HEK293 (cell line): ENCODE data around the gene CSNK1A1.

Experiments
- CTCF ChIA-PET: fragments of 350-600 bp; formaldehyde crosslinking; extraction: SDS; loops from one replicate; lab custom pipeline; 2021; ENCODE audit warnings: antibody characterized with exemption; lab: Yijun Ruan, JAX
- POLR2A ChIA-PET: fragments of 300-600 bp; formaldehyde crosslinking; extraction: SDS; loops from one replicate; lab custom pipeline; 2020; ENCODE audit warnings: antibody characterized with exemption, inconsistent platforms; lab: Yijun Ruan, JAX
- H3K27ac ChIP-seq: fragments of 200-500 bp; sonication (Bioruptor generic); 2 replicates; pipeline ENCODE4 v1.5.1; 2014; ENCODE audit warnings: low read depth, low read length, control low read depth, inconsistent platforms; ENCODE audit errors: extremely low read depth
- H3K36me3 ChIP-seq, 2 experiments: fragments of 200-500 bp in 1 of 2; sonication (Bioruptor generic) in 1 of 2; 1 replicate in 1 of 2; 2 replicates in 1 of 2; pipeline ENCODE4 v1.5.1; 2014 to 2017; ENCODE audit warnings: inconsistent platforms in 2 of 2, low read length in 2 of 2; ENCODE audit not compliant: control insufficient read depth in 2 of 2, insufficient read depth in 1 of 2
- H3K4me1 ChIP-seq: fragments of 200-500 bp; sonication (Bioruptor generic); 2 replicates; pipeline ENCODE4 v1.5.1; 2014; ENCODE audit warnings: mild to moderate bottlenecking, low read length, inconsistent platforms; ENCODE audit not compliant: control insufficient read depth, insufficient read depth
- H3K4me3 ChIP-seq: 2 replicates; pipeline ENCODE4 v1.5.1; 2011; ENCODE audit warnings: low read depth, mild to moderate bottlenecking, control low read depth, low read length, moderate library complexity
- H3K9me3 ChIP-seq: fragments of 200-500 bp; sonication (Bioruptor generic); 2 replicates; pipeline ENCODE4 v1.5.1; 2014; ENCODE audit warnings: low read depth, low read length, inconsistent platforms; ENCODE audit not compliant: control insufficient read depth, insufficient read depth
- BCL11A ChIP-seq: fragments of 450-650 bp; formaldehyde crosslinking; IDR thresholded peaks from 2 replicates; pipeline ENCODE4 v1.5.1; 2016; ENCODE audit warnings: low read depth, missing biosample characterization, missing genetic modification characterization
- GLIS1 ChIP-seq: fragments of 450-650 bp; formaldehyde crosslinking; IDR thresholded peaks from 2 replicates; pipeline ENCODE4 v1.5.1; 2016; ENCODE audit warnings: missing biosample characterization, missing genetic modification characterization
- KLF7 ChIP-seq: fragments of 450-650 bp; formaldehyde crosslinking; IDR thresholded peaks from 2 replicates; pipeline ENCODE4 v1.5.1; 2016; ENCODE audit warnings: missing biosample characterization, missing genetic modification characterization, borderline replicate concordance
- PRDM1 ChIP-seq: fragments of 450-650 bp; formaldehyde crosslinking; IDR thresholded peaks from 2 replicates; pipeline ENCODE4; 2016; ENCODE audit warnings: missing biosample characterization, missing genetic modification characterization
- PRDM2 ChIP-seq: fragments of 450-650 bp; formaldehyde crosslinking; IDR thresholded peaks from 2 replicates; pipeline ENCODE4 v1.5.1; 2016; ENCODE audit warnings: missing biosample characterization, missing genetic modification characterization, borderline replicate concordance
- SP2 ChIP-seq: fragments of 450-650 bp; formaldehyde crosslinking; IDR thresholded peaks from 2 replicates; pipeline ENCODE4 v1.5.1; 2016; ENCODE audit warnings: missing biosample characterization, missing genetic modification characterization
- ZEB2 ChIP-seq: fragments of 450-650 bp; formaldehyde crosslinking; IDR thresholded peaks from 2 replicates; pipeline ENCODE4 v1.5.1; 2016; ENCODE audit warnings: missing biosample characterization, missing genetic modification characterization
- ZNF302 ChIP-seq: fragments of 450-650 bp; formaldehyde crosslinking; IDR thresholded peaks from 2 replicates; pipeline ENCODE4 v1.5.1; 2016; ENCODE audit warnings: missing biosample characterization, missing genetic modification characterization, low read depth
- ZNF362 ChIP-seq: fragments of 450-650 bp; formaldehyde crosslinking; IDR thresholded peaks from 2 replicates; pipeline ENCODE4 v1.5.1; 2016; ENCODE audit warnings: missing biosample characterization, missing genetic modification characterization
- ZNF629 ChIP-seq: fragments of 450-650 bp; formaldehyde crosslinking; IDR thresholded peaks from 2 replicates; pipeline ENCODE4 v1.5.1; 2017; ENCODE audit warnings: missing biosample characterization, missing genetic modification characterization
- ZNF639 ChIP-seq: fragments of 450-650 bp; formaldehyde crosslinking; IDR thresholded peaks from 2 replicates; pipeline ENCODE4 v1.5.1; 2016; ENCODE audit warnings: missing biosample characterization, missing genetic modification characterization

CSNK1A1 gene

GRCh38 chr5:149496917-149497316 is 54.3 kb downstream of the CSNK1A1 start:
- CTCF ChIA-PET: interaction anchor here (0.6 to 0.9 kb wide), 2 partner anchors 63 to 116 kb away, joined by 3 read pairs; no protein-coding TSS in a partner anchor
- Histone ChIP-seq H3K9me3 (no peaks in the 10 kb centered on the region), H3K36me3 (peaks cover 56 to 68% of the 10 kb centered on the region in 2 experiments), H3K4me3 (no peak overlapping the region), H3K4me1 (no peaks in the 10 kb centered on the region), H3K27ac (no peak overlapping the region)
- TF ChIP-seq SP2 (tag by site-specific recombination): no peak
- no peak for TF ChIP-seq BCL11A (tag by site-specific recombination)
- POLR2A ChIA-PET: interaction anchor here (0.5 to 0.6 kb wide), 2 partner anchors 8 to 79 kb away, joined by 4 read pairs; no protein-coding TSS in a partner anchor

- POLR2A ChIA-PET: no interaction called here
- Histone ChIP-seq H3K4me1 (no peaks in the 10 kb centered on the region), H3K9me3 (no peaks in the 10 kb centered on the region), H3K4me3 (no peak overlapping the region), H3K27ac (no peak overlapping the region), H3K36me3 (peaks cover 49 to 62% of the 10 kb centered on the region in 2 experiments)
- CTCF ChIA-PET: interaction anchor here (0.6 to 0.9 kb wide), 3 partner anchors 8 to 115 kb away, joined by 3 read pairs; no protein-coding TSS in a partner anchor
- TF ChIP-seq ZEB2 (no peak), KLF7 (tag by site-specific recombination) (no peak), GLIS1 (no peak), PRDM2 (tag by site-specific recombination) (no peak), ZNF629 (no peak)
Measured at GRCh38 chr5:149496166-149496565, 55.1 kb downstream of the CSNK1A1 start.

- CTCF ChIA-PET: interaction anchor here (0.6 to 0.7 kb wide), 2 partner anchors 9 to 56 kb away, joined by 3 read pairs; no protein-coding TSS in a partner anchor
- POLR2A ChIA-PET: no interaction called here
Measured at GRCh38 chr5:149495673-149496072, 55.6 kb downstream of the CSNK1A1 start.

GRCh38 chr5:149493316-149493715 is 57.9 kb downstream of the CSNK1A1 start:
- Histone ChIP-seq H3K4me3 (no peak overlapping the region), H3K27ac (no peak overlapping the region), H3K36me3 (peaks cover 27 to 41% of the 10 kb centered on the region in 2 experiments), H3K9me3 (no peaks in the 10 kb centered on the region), H3K4me1 (peaks cover 8% of the 10 kb centered on the region)
- no peak for TF ChIP-seq ZNF639 (tag by site-specific recombination)
- POLR2A ChIA-PET: no interaction called here
- CTCF ChIA-PET: interaction anchor here (0.9 to 1.8 kb wide), 2 partner anchors 50 to 52 kb away, joined by 3 to 5 read pairs; no protein-coding TSS in a partner anchor

More at GRCh38 chr5:149495673-149496072, 55.6 kb downstream of the CSNK1A1 start:
- peaks cover 45 to 57% of the 10 kb centered on the region in 2 experiments for H3K36me3 ChIP-seq
- TF ChIP-seq ZNF362 (tag by site-specific recombination) (peak; percentile 93), ZNF302 (tag by site-specific recombination) (no peak), PRDM1 (tag by site-specific recombination) (peak; percentile 53; the same call in 1 of the 2 replicates)
- H3K4me1 ChIP-seq: no peaks in the 10 kb centered on the region
- H3K9me3 ChIP-seq: no peaks in the 10 kb centered on the region
- H3K4me3 ChIP-seq: no peak overlapping the region
- no peak overlapping the region for H3K27ac ChIP-seq
